Endothelial cell of umbilical vein (primary cell): ENCODE measurements around the gene MACO1. TPM values are rescaled to one million over a fixed set of nuclear protein-coding genes. Genes with fewer than 3 reads are reported as not detected.

ENCODE experiments used
- BruUV-seq: library from RNA; stranded (reverse); fragments of 400-500 nt; replicated peaks from 2 replicates; lab custom pipeline; 2021; lab: Mats Ljungman, UMichigan
- CTCF ChIA-PET: fragments of 300-600, 350-600 bp; sonication (Branson Sonifier 250); formaldehyde crosslinking; loops from one replicate; lab custom pipeline; 2021; ENCODE audit warnings: antibody characterized with exemption, inconsistent platforms; lab: Charles Lee
- POLR2A ChIA-PET: fragments of 300-600, 350-600 bp; sonication (Branson Sonifier 250); formaldehyde crosslinking; loops from one replicate; lab custom pipeline; 2021; ENCODE audit warnings: antibody characterized with exemption, inconsistent platforms; lab: Charles Lee
- DNase-seq: peaks from one replicate; pipeline ENCODE4 v3.0.0-alpha.2; 2011; ENCODE audit warnings: low read depth, low spot score
- FAIRE-seq: peaks from 2 replicates; lab custom pipeline; 2011; peaks lifted over from hg19 to GRCh38; lab: Jason Lieb, UNC
- H2AFZ ChIP-seq: 2 replicates; pipeline ENCODE4 v1.6.0; 2012; ENCODE audit warnings: low read depth, low read length, control low read depth, inconsistent platforms
- H3K27ac ChIP-seq: 2 replicates; pipeline ENCODE4 v1.5.1; 2011; ENCODE audit warnings: low read depth, mild to moderate bottlenecking, control low read depth, low read length, moderate library complexity; ENCODE audit not compliant: insufficient read depth
- H3K27me3 ChIP-seq, 2 experiments: 2 replicates each; pipeline versions ENCODE4 v1.6.0 to v1.6.1; 2011; ENCODE audit warnings: low read length in 2 of 2, mixed read lengths in 1 of 2; ENCODE audit not compliant: control insufficient read depth in 2 of 2, insufficient read depth in 2 of 2
- H3K36me3 ChIP-seq, 2 experiments: 2 replicates in 1 of 2; 3 replicates in 1 of 2; pipeline ENCODE4 v1.5.1; 2011; ENCODE audit warnings: low read length in 2 of 2, mild to moderate bottlenecking in 1 of 2, moderate library complexity in 1 of 2; ENCODE audit not compliant: control insufficient read depth in 2 of 2, insufficient read depth in 2 of 2; ENCODE audit errors: extremely low read depth in 1 of 2
- H3K4me1 ChIP-seq: 3 replicates; pipeline ENCODE4 v1.5.1; 2011; ENCODE audit warnings: mild to moderate bottlenecking, low read length; ENCODE audit not compliant: control insufficient read depth, insufficient read depth; ENCODE audit errors: extremely low read depth
- H3K4me2 ChIP-seq: 2 replicates; pipeline ENCODE4 v1.6.1; 2011; ENCODE audit warnings: low read length, control low read depth, mixed read lengths; ENCODE audit not compliant: insufficient read depth
- H3K4me3 ChIP-seq, 3 experiments: fragments of 200-600 bp in 1 of 3; sonication (generic), shearing (Covaris generic) in 1 of 3; replicated peaks in 1 of 3; 2 replicates each; pipeline ENCODE4 v1.5.1; 2011 to 2016; ENCODE audit warnings: control low read depth in 3 of 3, low read length in 3 of 3, mild to moderate bottlenecking in 2 of 3, inconsistent platforms in 1 of 3, low read depth in 1 of 3, moderate library complexity in 1 of 3; ENCODE audit not compliant: insufficient read depth in 1 of 3
- H3K79me2 ChIP-seq: 2 replicates; pipeline ENCODE4 v1.6.0; 2012; ENCODE audit warnings: low read length, inconsistent platforms; ENCODE audit not compliant: control insufficient read depth, insufficient read depth
- H3K9ac ChIP-seq: replicated peaks from 2 replicates; pipeline ENCODE3; 2011; ENCODE audit warnings: low read length, control low read depth; ENCODE audit not compliant: insufficient read depth; ENCODE audit errors: extremely low read depth
- H3K9me1 ChIP-seq: replicated peaks from 3 replicates; pipeline ENCODE4 v1.6.0; 2011; ENCODE audit warnings: mild to moderate bottlenecking, low read length; ENCODE audit not compliant: control insufficient read depth, insufficient read depth; ENCODE audit errors: extremely low read depth
- H3K9me3 ChIP-seq: replicated peaks from 2 replicates; pipeline ENCODE4 v1.5.1; 2012; ENCODE audit warnings: low read length, inconsistent platforms; ENCODE audit not compliant: control insufficient read depth, insufficient read depth
- H4K20me1 ChIP-seq: replicated peaks from 2 replicates; pipeline ENCODE3; 2011; ENCODE audit warnings: mild to moderate bottlenecking, low read length; ENCODE audit not compliant: control insufficient read depth, insufficient read depth; ENCODE audit errors: extremely low read depth
- EZH2 ChIP-seq: IDR thresholded peaks from 2 replicates; pipeline ENCODE4 v1.6.1; 2012; ENCODE audit warnings: borderline replicate concordance, low read depth, mild to moderate bottlenecking, moderate library complexity, low read length, inconsistent platforms; ENCODE audit not compliant: severe bottlenecking
- FOS ChIP-seq: IDR thresholded peaks from 2 replicates; pipeline ENCODE4 v1.6.1; 2011; ENCODE audit warnings: mild to moderate bottlenecking, low read length, moderate library complexity, borderline replicate concordance; ENCODE audit not compliant: insufficient read depth
- GATA2 ChIP-seq: IDR thresholded peaks from 2 replicates; pipeline ENCODE4 v1.7.0; 2011; ENCODE audit warnings: low read depth, mild to moderate bottlenecking, moderate library complexity, mixed read lengths, low read length; ENCODE audit not compliant: insufficient read length, insufficient read depth
- JUN ChIP-seq: IDR thresholded peaks from 2 replicates; pipeline ENCODE4 v1.6.1; 2011; ENCODE audit warnings: borderline replicate concordance, low read depth; ENCODE audit not compliant: insufficient read length, insufficient read depth
- MYC ChIP-seq: IDR thresholded peaks from one replicate; pipeline ENCODE4 v1.6.1; 2011; ENCODE audit warnings: mild to moderate bottlenecking, low read depth, low read length
- POLR2A ChIP-seq: IDR thresholded peaks from 2 replicates; pipeline ENCODE4 v1.6.1; 2012; ENCODE audit warnings: low read depth, mild to moderate bottlenecking, control low read depth, low read length
- POLR2AphosphoS5 ChIP-seq: IDR thresholded peaks from 2 replicates; pipeline ENCODE4 v1.6.1; 2012; ENCODE audit warnings: low read depth, mild to moderate bottlenecking, control low read depth, low read length, moderate library complexity; ENCODE audit not compliant: insufficient read depth
- dilution Hi-C: fragments of 300-500 bp; cut with MboI; formaldehyde crosslinking; loops from one replicate; pipeline ENCODE4 v1.15.0; 2019; ENCODE audit warnings: low sequenced_read_pairs; ENCODE audit not compliant: extremely low pct_ligation_motif_present
- intact Hi-C: fragments of 100-400 bp; cut with micrococcal nuclease; formaldehyde crosslinking; loops from one replicate; pipeline ENCODE4 v1.10.0; 2022
- polyA plus RNA-seq, 4 experiments: library from polyadenylated mRNA; depleted of rRNA in 3 of 4; stranded (reverse) in 3 of 4; unstranded in 1 of 4; fragments of >200 nt; gene quantifications; 2 replicates each; pipeline versions ENCODE4 v1.2.1 to v1.2.3, GENCODE V29; 2011 to 2012; ENCODE audit warnings: missing spikeins in 1 of 4
- total RNA-seq: library from RNA; stranded (reverse); gene quantifications from 2 replicates; pipeline ENCODE4 v1.2.3, GENCODE V29; 2021
- TF ChIP-seq, protein P1 (sequence below), 2 donors: IDR thresholded peaks; 1 replicate in 1 of 2; 2 replicates in 1 of 2; pipeline ENCODE4 v1.5.1; 2011; ENCODE audit warnings: low read length in 2 of 2, mild to moderate bottlenecking in 2 of 2, moderate library complexity in 2 of 2, control low read depth in 1 of 2, inconsistent platforms in 1 of 2, low read depth in 1 of 2; ENCODE audit not compliant: insufficient read depth in 1 of 2; ENCODE audit errors: extremely low read depth in 1 of 2
- TF ChIP-seq, protein P2 (sequence below): IDR thresholded peaks from 2 replicates; pipeline ENCODE4 v1.6.1; 2011; ENCODE audit not compliant: insufficient read depth, insufficient read length

MACO1 gene
- total and polyA plus RNA-seq, 2 donors (not counting 3 experiments of a cell fraction or from before 2014, with no cell fraction given) = 7.7 to 24.4 TPM

- no peaks in the 10 kb centered on the region for H3K36me3 ChIP-seq
- no peaks in the 10 kb centered on the region for H3K9me3 ChIP-seq
- H2AFZ ChIP-seq = peak within 1 kb of the TSS; percentile 79
- BruUV-seq = no TSS peak
- H3K4me2 ChIP-seq = peak within 1 kb of the TSS; percentile 67
- no peaks in the 10 kb centered on the region for H3K27me3 ChIP-seq
- TF ChIP-seq GATA2 (no peak), MYC (no peak), POLR2A (peak; percentile 72), EZH2 (no peak), FOS (no peak), JUN (no peak), POLR2AphosphoS5 (peak; percentile 69)
- TF ChIP-seq, protein P1, sequence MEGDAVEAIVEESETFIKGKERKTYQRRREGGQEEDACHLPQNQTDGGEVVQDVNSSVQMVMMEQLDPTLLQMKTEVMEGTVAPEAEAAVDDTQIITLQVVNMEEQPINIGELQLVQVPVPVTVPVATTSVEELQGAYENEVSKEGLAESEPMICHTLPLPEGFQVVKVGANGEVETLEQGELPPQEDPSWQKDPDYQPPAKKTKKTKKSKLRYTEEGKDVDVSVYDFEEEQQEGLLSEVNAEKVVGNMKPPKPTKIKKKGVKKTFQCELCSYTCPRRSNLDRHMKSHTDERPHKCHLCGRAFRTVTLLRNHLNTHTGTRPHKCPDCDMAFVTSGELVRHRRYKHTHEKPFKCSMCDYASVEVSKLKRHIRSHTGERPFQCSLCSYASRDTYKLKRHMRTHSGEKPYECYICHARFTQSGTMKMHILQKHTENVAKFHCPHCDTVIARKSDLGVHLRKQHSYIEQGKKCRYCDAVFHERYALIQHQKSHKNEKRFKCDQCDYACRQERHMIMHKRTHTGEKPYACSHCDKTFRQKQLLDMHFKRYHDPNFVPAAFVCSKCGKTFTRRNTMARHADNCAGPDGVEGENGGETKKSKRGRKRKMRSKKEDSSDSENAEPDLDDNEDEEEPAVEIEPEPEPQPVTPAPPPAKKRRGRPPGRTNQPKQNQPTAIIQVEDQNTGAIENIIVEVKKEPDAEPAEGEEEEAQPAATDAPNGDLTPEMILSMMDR (IDR thresholded peaks at IDR 0.05; ENCODE audit: extremely low read depth in 1 of 2, insufficient read depth in 1 of 2, low read depth in 1 of 2, low read length in 2 of 2) = no peak
- TF ChIP-seq, protein P2, sequence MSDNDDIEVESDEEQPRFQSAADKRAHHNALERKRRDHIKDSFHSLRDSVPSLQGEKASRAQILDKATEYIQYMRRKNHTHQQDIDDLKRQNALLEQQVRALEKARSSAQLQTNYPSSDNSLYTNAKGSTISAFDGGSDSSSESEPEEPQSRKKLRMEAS = no peak
- intact Hi-C loops = loop anchor here (2.0 to 5.0 kb wide), 2 partner anchors 73 to 254 kb away; partner anchors contain the start of gene MAN1C1
- peaks cover 7% of the 10 kb centered on the region for H3K4me1 ChIP-seq
- POLR2A ChIA-PET = no interaction called here
- dilution Hi-C loops = no loop called here
- peak within 1 kb of the TSS; percentile 68 for H3K9ac ChIP-seq
- no peaks in the 10 kb centered on the region for H4K20me1 ChIP-seq
- no peaks in the 10 kb centered on the region for H3K9me1 ChIP-seq
- H3K79me2 ChIP-seq = peaks cover 2% of the 10 kb centered on the region
- CTCF ChIA-PET = interaction anchor here (0.5 to 1.2 kb wide), 5 partner anchors 9 to 68 kb away, joined by 3 to 9 read pairs (median 4); no protein-coding TSS in a partner anchor
- peak within 1 kb of the TSS; percentile 65 to 80 (median 75) for H3K4me3 ChIP-seq
- H3K27ac ChIP-seq = peak within 1 kb of the TSS; percentile 23
- FAIRE-seq (peak; percentile 79), DNase-seq (peak; percentile 74)
Observed at GRCh38 chr1:25543425-25544242, 112.9 kb downstream of the MACO1 start, which contains the start of gene LDLRAP1. TSS of gene LDLRAP1 (plus strand) at chr1:25543606. CDS start at chr1:25543699, 93 bp downstream.
